Measurements from ENCODE around the gene SQOR.

- TF ChIP-seq EP300 (IDR thresholded peaks at IDR 0.05) = no peak
- TF ChIP-seq CTCF (IDR thresholded peaks at IDR 0.05) = no peak
- TF ChIP-seq POLR2A (IDR thresholded peaks at IDR 0.05; ENCODE audit: low read depth) = no peak
These were observed 67.2 kb downstream of the SQOR start for GRCh38 chr15:45702041-45702440.
